ENCODE data around the gene ITGA1. TPM values are rescaled to one million over a fixed set of nuclear protein-coding genes. Genes with fewer than 3 reads are reported as not detected.
A peak's percentile ranks its signal among the peaks of the same experiment; 100 is the strongest.

The ITGA1 gene
- total RNA-seq, 2 donors from 2014 or later = 0.33 to 3.5 TPM

DNA sequence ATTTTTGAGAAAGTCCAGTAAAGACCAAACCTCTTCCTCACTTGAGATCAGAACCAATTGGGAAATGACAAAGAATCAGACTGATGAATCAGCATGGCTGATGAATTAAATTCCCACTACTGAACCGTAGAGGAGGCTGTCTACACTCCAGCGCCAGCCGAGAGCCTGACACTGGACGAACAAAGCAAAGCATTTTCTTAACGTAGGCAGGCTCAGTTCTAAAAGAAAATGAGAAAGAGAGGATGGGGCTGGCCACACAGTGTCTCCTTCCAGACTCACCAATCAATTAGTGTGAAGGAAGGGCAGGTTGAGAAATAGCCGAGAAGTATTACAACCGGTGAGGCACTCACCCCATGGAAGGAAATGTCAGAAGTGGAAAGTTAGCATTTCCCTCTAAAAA is 49.4 kb downstream of the ITGA1 start:
- Histone ChIP-seq H3K9me3 (ENCODE audit: control insufficient read depth, low read length) (no peaks in the 10 kb centered on the region), H3K4me1 (ENCODE audit: control insufficient read depth, insufficient read depth, low read length) (no peaks in the 10 kb centered on the region), H3K36me3 (ENCODE audit: control insufficient read depth, insufficient read depth, low read length) (no peaks in the 10 kb centered on the region), H3K27me3 (ENCODE audit: control insufficient read depth, insufficient read depth, low read length, poor library complexity, severe bottlenecking) (no peaks in the 10 kb centered on the region), H3K27ac (ENCODE audit: low read depth, low read length) (peak overlapping the region; percentile 51), H3K4me3 (ENCODE audit: low read length) (no peak overlapping the region), H3K9ac (ENCODE audit: extremely low read depth, low read length, poor library complexity, severe bottlenecking) (no peak overlapping the region)
- TF ChIP-seq, protein P1, sequence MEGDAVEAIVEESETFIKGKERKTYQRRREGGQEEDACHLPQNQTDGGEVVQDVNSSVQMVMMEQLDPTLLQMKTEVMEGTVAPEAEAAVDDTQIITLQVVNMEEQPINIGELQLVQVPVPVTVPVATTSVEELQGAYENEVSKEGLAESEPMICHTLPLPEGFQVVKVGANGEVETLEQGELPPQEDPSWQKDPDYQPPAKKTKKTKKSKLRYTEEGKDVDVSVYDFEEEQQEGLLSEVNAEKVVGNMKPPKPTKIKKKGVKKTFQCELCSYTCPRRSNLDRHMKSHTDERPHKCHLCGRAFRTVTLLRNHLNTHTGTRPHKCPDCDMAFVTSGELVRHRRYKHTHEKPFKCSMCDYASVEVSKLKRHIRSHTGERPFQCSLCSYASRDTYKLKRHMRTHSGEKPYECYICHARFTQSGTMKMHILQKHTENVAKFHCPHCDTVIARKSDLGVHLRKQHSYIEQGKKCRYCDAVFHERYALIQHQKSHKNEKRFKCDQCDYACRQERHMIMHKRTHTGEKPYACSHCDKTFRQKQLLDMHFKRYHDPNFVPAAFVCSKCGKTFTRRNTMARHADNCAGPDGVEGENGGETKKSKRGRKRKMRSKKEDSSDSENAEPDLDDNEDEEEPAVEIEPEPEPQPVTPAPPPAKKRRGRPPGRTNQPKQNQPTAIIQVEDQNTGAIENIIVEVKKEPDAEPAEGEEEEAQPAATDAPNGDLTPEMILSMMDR (conservative IDR thresholded peaks at IDR 0.05) = no peak
- Mint-ChIP-seq H3K4me1 (no peaks in the 10 kb centered on the region), H3K36me3 (ENCODE audit: low read depth) (no peaks in the 10 kb centered on the region), H3K4me3 (no peak overlapping the region), H3K27me3 (ENCODE audit: insufficient read depth) (no peaks in the 10 kb centered on the region), H3K27ac (peak overlapping the region; percentile 59), H3K9me3 (no peaks in the 10 kb centered on the region)
- DNase-seq = no peak
- WGBS, 2 experiments (ENCODE audit: insufficient coverage in 1 of 2, insufficient read length in 1 of 2) = 76 to 89% methylated on average over 7 of the region's 7 CpGs

GRCh38 chr5:52837591-52838001 is 49.9 kb downstream of the ITGA1 start:
- Mint-ChIP-seq H3K9me3 (no peaks in the 10 kb centered on the region), H3K27me3 (ENCODE audit: insufficient read depth) (no peaks in the 10 kb centered on the region), H3K36me3 (ENCODE audit: low read depth) (no peaks in the 10 kb centered on the region), H3K4me1 (no peaks in the 10 kb centered on the region), H3K27ac (no peak overlapping the region), H3K4me3 (no peak overlapping the region)
- no peaks in the 10 kb centered on the region for H3K4me1 ChIP-seq (ENCODE audit: control insufficient read depth, insufficient read depth, low read length)
- TF ChIP-seq, protein P1 (conservative IDR thresholded peaks at IDR 0.05) = no peak
- peak overlapping the region; percentile 51 for H3K27ac ChIP-seq (ENCODE audit: low read depth, low read length)
- no peak overlapping the region for H3K4me3 ChIP-seq (ENCODE audit: low read length)
- H3K9ac ChIP-seq (ENCODE audit: extremely low read depth, low read length, poor library complexity, severe bottlenecking) = no peak overlapping the region
- H3K36me3 ChIP-seq (ENCODE audit: control insufficient read depth, insufficient read depth, low read length) = no peaks in the 10 kb centered on the region
- H3K9me3 ChIP-seq (ENCODE audit: control insufficient read depth, low read length) = no peaks in the 10 kb centered on the region
- H3K27me3 ChIP-seq (ENCODE audit: control insufficient read depth, insufficient read depth, low read length, poor library complexity, severe bottlenecking) = no peaks in the 10 kb centered on the region
- 86 to 97% methylated on average over 1 to 2 of the region's 2 CpGs for WGBS, 2 experiments (ENCODE audit: insufficient coverage in 1 of 2, insufficient read length in 1 of 2)
- DNase-seq = no peak

GRCh38 chr5:52838326-52839015 is 50.8 kb downstream of the ITGA1 start:
- no peaks in the 10 kb centered on the region for H3K9me3 Mint-ChIP-seq
- no peaks in the 10 kb centered on the region for H3K9me3 ChIP-seq (ENCODE audit: control insufficient read depth, low read length)
- 88 to 91% methylated on average over 4 to 7 of the region's 7 CpGs for WGBS, 2 experiments (ENCODE audit: insufficient coverage in 1 of 2, insufficient read length in 1 of 2)
- H3K4me1 Mint-ChIP-seq = no peaks in the 10 kb centered on the region
- no peak overlapping the region for H3K27ac Mint-ChIP-seq
- H3K4me1 ChIP-seq (ENCODE audit: control insufficient read depth, insufficient read depth, low read length) = no peaks in the 10 kb centered on the region
- no peak overlapping the region for H3K4me3 ChIP-seq (ENCODE audit: low read length)
- no peaks in the 10 kb centered on the region for H3K27me3 ChIP-seq (ENCODE audit: control insufficient read depth, insufficient read depth, low read length, poor library complexity, severe bottlenecking)
- no peak overlapping the region for H3K9ac ChIP-seq (ENCODE audit: extremely low read depth, low read length, poor library complexity, severe bottlenecking)
- no peaks in the 10 kb centered on the region for H3K36me3 ChIP-seq (ENCODE audit: control insufficient read depth, insufficient read depth, low read length)
- no peaks in the 10 kb centered on the region for H3K36me3 Mint-ChIP-seq (ENCODE audit: low read depth)
- H3K4me3 Mint-ChIP-seq = no peak overlapping the region
- no peak overlapping the region for H3K27ac ChIP-seq (ENCODE audit: low read depth, low read length)
- no peak for DNase-seq
- TF ChIP-seq, protein P1 (conservative IDR thresholded peaks at IDR 0.05) = no peak
- no peaks in the 10 kb centered on the region for H3K27me3 Mint-ChIP-seq (ENCODE audit: insufficient read depth)
